ENCODE results near the gene GRK3. TPM values are rescaled to one million over a fixed set of nuclear protein-coding genes. Genes with fewer than 3 reads are reported as not detected.

Gene GRK3
- total RNA-seq, 1 donor from 2014 or later, result 3.8 TPM

- intact Hi-C loops (cut with micrococcal nuclease), result no loop called here
- no peaks in the 10 kb centered on the region for H3K27me3 ChIP-seq (ENCODE audit: low read depth)
- no peak overlapping the region for H3K4me3 ChIP-seq
- DNase-seq, result no peak
- H3K9me3 ChIP-seq (replicated peaks), result peaks cover 13% of the 10 kb centered on the region
- no peak for TF ChIP-seq CTCF (IDR thresholded peaks at IDR 0.05; ENCODE audit: borderline replicate concordance)
- H3K27ac ChIP-seq (replicated peaks), result no peak overlapping the region
- H3K4me1 ChIP-seq, result peaks cover 2% of the 10 kb centered on the region
- H3K36me3 ChIP-seq, result no peaks in the 10 kb centered on the region
These were observed 74.2 kb downstream of the GRK3 start for GRCh38 chr22:25638638-25639037.

GRCh38 chr22:25641650-25642049 is 77.2 kb downstream of the GRK3 start:
- no peak for TF ChIP-seq CTCF (IDR thresholded peaks at IDR 0.05; ENCODE audit: borderline replicate concordance)
- Histone ChIP-seq H3K36me3 (no peaks in the 10 kb centered on the region), H3K27ac (replicated peaks) (no peak overlapping the region), H3K27me3 (ENCODE audit: low read depth) (no peaks in the 10 kb centered on the region), H3K9me3 (replicated peaks) (peaks cover 13% of the 10 kb centered on the region), H3K4me1 (peaks cover 15% of the 10 kb centered on the region), H3K4me3 (no peak overlapping the region)
- intact Hi-C loops (cut with micrococcal nuclease), result no loop called here
- no peak for DNase-seq

GRCh38 chr22:25643232-25644000 is 78.9 kb downstream of the GRK3 start:
- H3K36me3 ChIP-seq, result no peaks in the 10 kb centered on the region
- H3K4me3 ChIP-seq, result no peak overlapping the region
- H3K4me1 ChIP-seq, result peaks cover 15% of the 10 kb centered on the region
- H3K27me3 ChIP-seq (ENCODE audit: low read depth), result no peaks in the 10 kb centered on the region
- TF ChIP-seq CTCF (IDR thresholded peaks at IDR 0.05; ENCODE audit: borderline replicate concordance), result no peak
- DNase-seq, result no peak
- peaks cover 13% of the 10 kb centered on the region for H3K9me3 ChIP-seq (replicated peaks)
- intact Hi-C loops (cut with micrococcal nuclease), result no loop called here
- H3K27ac ChIP-seq (replicated peaks), result no peak overlapping the region

GRCh38 chr22:25644122-25644521 is 79.6 kb downstream of the GRK3 start:
- Histone ChIP-seq H3K4me1 (peaks cover 15% of the 10 kb centered on the region), H3K9me3 (replicated peaks) (peaks cover 13% of the 10 kb centered on the region), H3K36me3 (no peaks in the 10 kb centered on the region), H3K4me3 (no peak overlapping the region), H3K27ac (replicated peaks) (no peak overlapping the region), H3K27me3 (ENCODE audit: low read depth) (no peaks in the 10 kb centered on the region)
- intact Hi-C loops (cut with micrococcal nuclease), result no loop called here
- TF ChIP-seq CTCF (IDR thresholded peaks at IDR 0.05; ENCODE audit: borderline replicate concordance), result no peak
- peak; percentile 44 for DNase-seq

- Histone ChIP-seq H3K36me3 (no peaks in the 10 kb centered on the region), H3K27ac (replicated peaks) (no peak overlapping the region), H3K27me3 (ENCODE audit: low read depth) (no peaks in the 10 kb centered on the region), H3K9me3 (replicated peaks) (peaks cover 2% of the 10 kb centered on the region), H3K4me3 (no peak overlapping the region), H3K4me1 (peaks cover 15% of the 10 kb centered on the region)
- intact Hi-C loops (cut with micrococcal nuclease), result no loop called here
- no peak for TF ChIP-seq CTCF (IDR thresholded peaks at IDR 0.05; ENCODE audit: borderline replicate concordance)
- DNase-seq, result no peak
These were observed 80.8 kb downstream of the GRK3 start for GRCh38 chr22:25645266-25645665.
